ENCODE data around the gene FAM170A. TPM values are rescaled to one million over a fixed set of nuclear protein-coding genes. Genes with fewer than 3 reads are reported as not detected.

FAM170A gene
- total RNA-seq: not detected

- ChIA-PET POLR2A (no interaction called here), CTCF (no interaction called here)
- no peak for DNase-seq
- Mint-ChIP-seq H3K27me3 (peaks cover 12% of the 10 kb centered on the region), H3K4me3 (no peak within 1 kb of the TSS), H3K27ac (no peak within 1 kb of the TSS), H3K4me1 (no peaks in the 10 kb centered on the region), H3K9me3 (ENCODE audit: low read depth) (no peaks in the 10 kb centered on the region), H3K36me3 (ENCODE audit: low read depth) (no peaks in the 10 kb centered on the region)
- intact Hi-C loops (cut with DNase I, micrococcal nuclease): no loop called here
- no peak for ATAC-seq
Observed at GRCh38 chr5:119629339-119629738, at the start of gene FAM170A. Gene FAM170A, plus strand, starts transcription at chr5:119629558. Its CDS starts 211 bp downstream, at chr5:119629769.

- ChIA-PET CTCF (interaction anchor here (0.8 kb wide), 1 partner anchor 42 kb away, joined by 3 read pairs; no protein-coding TSS in a partner anchor), POLR2A (no interaction called here)
- H3K9me3 Mint-ChIP-seq (ENCODE audit: low read depth): no peaks in the 10 kb centered on the region
- no peak for DNase-seq
- H3K27ac Mint-ChIP-seq: no peak overlapping the region
- H3K27me3 Mint-ChIP-seq: peaks cover 5% of the 10 kb centered on the region
- H3K4me1 Mint-ChIP-seq: no peaks in the 10 kb centered on the region
- intact Hi-C loops (cut with DNase I, micrococcal nuclease): no loop called here
- no peaks in the 10 kb centered on the region for H3K36me3 Mint-ChIP-seq (ENCODE audit: low read depth)
- no peak overlapping the region for H3K4me3 Mint-ChIP-seq
- no peak for ATAC-seq
Observed at GRCh38 chr5:119582987-119583386, 46.4 kb upstream of the FAM170A start.

GRCh38 chr5:119583684-119584083, 45.7 kb upstream of the FAM170A start:
- ChIA-PET POLR2A (no interaction called here), CTCF (interaction anchor here (0.8 kb wide), 1 partner anchor 12 kb away, joined by 3 read pairs; no protein-coding TSS in a partner anchor)
- DNase-seq (no peak), ATAC-seq (no peak)
- H3K4me1 Mint-ChIP-seq: no peaks in the 10 kb centered on the region
- intact Hi-C loops (cut with DNase I, micrococcal nuclease): no loop called here
- H3K4me3 Mint-ChIP-seq: no peak overlapping the region
- no peaks in the 10 kb centered on the region for H3K9me3 Mint-ChIP-seq (ENCODE audit: low read depth)
- H3K36me3 Mint-ChIP-seq (ENCODE audit: low read depth): no peaks in the 10 kb centered on the region
- H3K27me3 Mint-ChIP-seq: peaks cover 5% of the 10 kb centered on the region
- no peak overlapping the region for H3K27ac Mint-ChIP-seq

GRCh38 chr5:119596046-119596445, 33.3 kb upstream of the FAM170A start:
- Mint-ChIP-seq H3K27ac (no peak overlapping the region), H3K36me3 (ENCODE audit: low read depth) (no peaks in the 10 kb centered on the region), H3K27me3 (no peaks in the 10 kb centered on the region), H3K9me3 (ENCODE audit: low read depth) (peaks cover 7% of the 10 kb centered on the region), H3K4me3 (no peak overlapping the region), H3K4me1 (no peaks in the 10 kb centered on the region)
- intact Hi-C loops (cut with DNase I, micrococcal nuclease): no loop called here
- ChIA-PET CTCF (interaction anchor here (0.7 to 1.3 kb wide), 3 partner anchors 11 to 30 kb away, joined by 3 read pairs; no protein-coding TSS in a partner anchor), POLR2A (no interaction called here)
- ATAC-seq (no peak), DNase-seq (no peak)

GRCh38 chr5:119597728-119598298, 31.5 kb upstream of the FAM170A start:
- DNase-seq: no peak
- intact Hi-C loops (cut with DNase I, micrococcal nuclease): no loop called here
- Mint-ChIP-seq H3K9me3 (ENCODE audit: low read depth) (peaks cover 10% of the 10 kb centered on the region), H3K4me1 (no peaks in the 10 kb centered on the region), H3K27ac (no peak overlapping the region), H3K36me3 (ENCODE audit: low read depth) (no peaks in the 10 kb centered on the region), H3K27me3 (no peaks in the 10 kb centered on the region), H3K4me3 (no peak overlapping the region)
- no peak for ATAC-seq
- ChIA-PET CTCF (no interaction called here), POLR2A (no interaction called here)

GRCh38 chr5:119613937-119614336, 15.4 kb upstream of the FAM170A start:
- H3K4me3 Mint-ChIP-seq: no peak overlapping the region
- CTCF ChIA-PET: interaction anchor here (0.8 kb wide), 1 partner anchor 725 kb away, joined by 3 read pairs; no protein-coding TSS in a partner anchor
- intact Hi-C loops (cut with DNase I, micrococcal nuclease): no loop called here
- DNase-seq (no peak), ATAC-seq (no peak)
- H3K27me3 Mint-ChIP-seq: peaks cover 9% of the 10 kb centered on the region
- H3K4me1 Mint-ChIP-seq: no peaks in the 10 kb centered on the region
- H3K27ac Mint-ChIP-seq: no peak overlapping the region
- no peaks in the 10 kb centered on the region for H3K36me3 Mint-ChIP-seq (ENCODE audit: low read depth)
- POLR2A ChIA-PET: no interaction called here
- no peaks in the 10 kb centered on the region for H3K9me3 Mint-ChIP-seq (ENCODE audit: low read depth)

GRCh38 chr5:119614838-119615237, 14.5 kb upstream of the FAM170A start:
- intact Hi-C loops (cut with DNase I, micrococcal nuclease): no loop called here
- H3K4me1 Mint-ChIP-seq: no peaks in the 10 kb centered on the region
- CTCF ChIA-PET: no interaction called here

GRCh38 chr5:119626086-119626485, 3.3 kb upstream of the FAM170A start:
- ATAC-seq: no peak
- Mint-ChIP-seq H3K9me3 (ENCODE audit: low read depth) (peaks cover 5% of the 10 kb centered on the region), H3K4me1 (no peaks in the 10 kb centered on the region), H3K36me3 (ENCODE audit: low read depth) (no peaks in the 10 kb centered on the region), H3K27ac (no peak overlapping the region), H3K4me3 (no peak overlapping the region), H3K27me3 (peaks cover 14% of the 10 kb centered on the region)
- DNase-seq: no peak
- POLR2A ChIA-PET: no interaction called here
- CTCF ChIA-PET: interaction anchor here (0.5 to 0.6 kb wide), 2 partner anchors 41 to 92 kb away, joined by 3 read pairs; no protein-coding TSS in a partner anchor
- intact Hi-C loops (cut with DNase I, micrococcal nuclease): no loop called here

More at GRCh38 chr5:119614838-119615237, 14.5 kb upstream of the FAM170A start:
- Mint-ChIP-seq H3K9me3 (ENCODE audit: low read depth) (peaks cover 3% of the 10 kb centered on the region), H3K27ac (no peak overlapping the region), H3K4me3 (no peak overlapping the region), H3K27me3 (peaks cover 9% of the 10 kb centered on the region), H3K36me3 (ENCODE audit: low read depth) (no peaks in the 10 kb centered on the region)
- no peak for ATAC-seq
- no peak for DNase-seq
- POLR2A ChIA-PET: no interaction called here

GRCh38 chr5:119630752-119631440, 1.5 kb downstream of the FAM170A start:
- ChIA-PET CTCF (no interaction called here), POLR2A (no interaction called here)
- Mint-ChIP-seq H3K36me3 (ENCODE audit: low read depth) (no peaks in the 10 kb centered on the region), H3K9me3 (ENCODE audit: low read depth) (no peaks in the 10 kb centered on the region), H3K27me3 (peaks cover 12% of the 10 kb centered on the region), H3K4me3 (no peak overlapping the region), H3K4me1 (no peaks in the 10 kb centered on the region), H3K27ac (no peak overlapping the region)
- DNase-seq: no peak
- intact Hi-C loops (cut with DNase I, micrococcal nuclease): no loop called here
- no peak for ATAC-seq

- H3K4me3 Mint-ChIP-seq: no peak overlapping the region
- DNase-seq (no peak), ATAC-seq (no peak)
- no peaks in the 10 kb centered on the region for H3K36me3 Mint-ChIP-seq (ENCODE audit: low read depth)
- H3K27ac Mint-ChIP-seq: no peak overlapping the region
- ChIA-PET POLR2A (no interaction called here), CTCF (no interaction called here)
- H3K27me3 Mint-ChIP-seq: peaks cover 11% of the 10 kb centered on the region
- intact Hi-C loops (cut with DNase I, micrococcal nuclease): no loop called here
- no peaks in the 10 kb centered on the region for H3K9me3 Mint-ChIP-seq (ENCODE audit: low read depth)
- no peaks in the 10 kb centered on the region for H3K4me1 Mint-ChIP-seq
Observed at GRCh38 chr5:119631660-119632059, 2.3 kb downstream of the FAM170A start.

- ChIA-PET POLR2A (no interaction called here), CTCF (no interaction called here)
- no peaks in the 10 kb centered on the region for H3K4me1 Mint-ChIP-seq
- intact Hi-C loops (cut with DNase I, micrococcal nuclease): no loop called here
- no peak overlapping the region for H3K27ac Mint-ChIP-seq
- peaks cover 7% of the 10 kb centered on the region for H3K27me3 Mint-ChIP-seq
- no peaks in the 10 kb centered on the region for H3K36me3 Mint-ChIP-seq (ENCODE audit: low read depth)
- no peak for DNase-seq
- ATAC-seq: no peak
- no peaks in the 10 kb centered on the region for H3K9me3 Mint-ChIP-seq (ENCODE audit: low read depth)
- no peak overlapping the region for H3K4me3 Mint-ChIP-seq
Observed at GRCh38 chr5:119651486-119651885, 22.1 kb downstream of the FAM170A start.

- Mint-ChIP-seq H3K27ac (no peak overlapping the region), H3K9me3 (ENCODE audit: low read depth) (no peaks in the 10 kb centered on the region), H3K4me1 (no peaks in the 10 kb centered on the region), H3K36me3 (ENCODE audit: low read depth) (no peaks in the 10 kb centered on the region), H3K27me3 (no peaks in the 10 kb centered on the region), H3K4me3 (no peak overlapping the region)
- POLR2A ChIA-PET: no interaction called here
- intact Hi-C loops (cut with DNase I, micrococcal nuclease): no loop called here
- ATAC-seq (no peak), DNase-seq (no peak)
- CTCF ChIA-PET: no interaction called here
Observed at GRCh38 chr5:119655061-119655460, 25.7 kb downstream of the FAM170A start.
